Measurements from ENCODE around the gene PTPRN2.

DNA sequence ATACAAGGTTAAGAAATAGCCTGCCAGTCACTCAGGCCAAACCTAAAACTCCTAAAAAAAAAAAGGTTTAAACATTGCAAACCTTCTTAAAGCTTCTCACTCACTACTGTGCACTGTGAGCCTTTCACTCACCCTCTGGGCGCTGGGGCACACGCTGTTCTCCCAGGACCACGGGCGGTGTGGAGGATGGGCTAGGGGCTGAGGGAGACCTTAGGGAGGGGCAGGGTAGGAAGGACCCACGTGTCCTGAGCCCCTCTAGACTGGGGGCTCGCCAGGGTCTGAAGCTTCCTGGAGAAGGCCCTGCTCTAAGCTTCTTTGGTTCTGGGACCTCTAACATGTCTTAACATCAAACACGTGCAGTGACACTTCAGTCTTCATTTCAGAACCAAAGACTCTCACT lies 681.0 kb downstream of the PTPRN2 start:
- TF ChIP-seq POLR2A (IDR thresholded peaks at IDR 0.05): no peak
- TF ChIP-seq, protein P1, sequence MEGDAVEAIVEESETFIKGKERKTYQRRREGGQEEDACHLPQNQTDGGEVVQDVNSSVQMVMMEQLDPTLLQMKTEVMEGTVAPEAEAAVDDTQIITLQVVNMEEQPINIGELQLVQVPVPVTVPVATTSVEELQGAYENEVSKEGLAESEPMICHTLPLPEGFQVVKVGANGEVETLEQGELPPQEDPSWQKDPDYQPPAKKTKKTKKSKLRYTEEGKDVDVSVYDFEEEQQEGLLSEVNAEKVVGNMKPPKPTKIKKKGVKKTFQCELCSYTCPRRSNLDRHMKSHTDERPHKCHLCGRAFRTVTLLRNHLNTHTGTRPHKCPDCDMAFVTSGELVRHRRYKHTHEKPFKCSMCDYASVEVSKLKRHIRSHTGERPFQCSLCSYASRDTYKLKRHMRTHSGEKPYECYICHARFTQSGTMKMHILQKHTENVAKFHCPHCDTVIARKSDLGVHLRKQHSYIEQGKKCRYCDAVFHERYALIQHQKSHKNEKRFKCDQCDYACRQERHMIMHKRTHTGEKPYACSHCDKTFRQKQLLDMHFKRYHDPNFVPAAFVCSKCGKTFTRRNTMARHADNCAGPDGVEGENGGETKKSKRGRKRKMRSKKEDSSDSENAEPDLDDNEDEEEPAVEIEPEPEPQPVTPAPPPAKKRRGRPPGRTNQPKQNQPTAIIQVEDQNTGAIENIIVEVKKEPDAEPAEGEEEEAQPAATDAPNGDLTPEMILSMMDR (IDR thresholded peaks at IDR 0.05): no peak
